Gastrocnemius medialis (tissue), 4 donors: Measurements from ENCODE around the gene TSPAN9. TPM values are rescaled to one million over a fixed set of nuclear protein-coding genes. Genes with fewer than 3 reads are reported as not detected.
A peak's percentile ranks its signal among the peaks of the same experiment; 100 is the strongest.

Experiments
- ATAC-seq, 2 donors: fragments of 150-250 bp; one replicate each; pipeline ENCODE4 v1.9.1; 2016
- DNase-seq, 2 donors: peaks; one replicate each; pipeline ENCODE4 v3.0.0-alpha.2; 2019
- H3K27ac ChIP-seq, 4 donors: fragments of 200-600 bp; sonication (generic); 1 replicate in 1 of 4; 2 replicates in 3 of 4; pipeline ENCODE4 v1.5.1; 2016 to 2018; ENCODE audit warnings: mild to moderate bottlenecking in 2 of 4, moderate library complexity in 1 of 4
- H3K27me3 ChIP-seq, 3 donors: fragments of 200-600 bp; sonication (generic) in 2 of 3; 1 replicate in 1 of 3; 2 replicates in 2 of 3; pipeline versions ENCODE4 v1.5.1 to v1.6.0; 2016 to 2019; ENCODE audit warnings: mild to moderate bottlenecking in 1 of 3, moderate library complexity in 1 of 3
- H3K36me3 ChIP-seq, 2 donors: fragments of 200-600 bp; sonication (generic) in 1 of 2; one replicate each; pipeline ENCODE4 v1.5.1; 2017 to 2018
- H3K4me1 ChIP-seq, 2 donors: fragments of 200-600 bp; sonication (generic) in 1 of 2; one replicate each; pipeline ENCODE4 v1.5.1; 2016 to 2017; ENCODE audit warnings: mild to moderate bottlenecking in 2 of 2
- H3K4me3 ChIP-seq, 4 donors: fragments of 200-600 bp; sonication (generic) in 3 of 4; 1 replicate in 1 of 4; 2 replicates in 3 of 4; pipeline ENCODE4 v1.5.1; 2016 to 2019; ENCODE audit warnings: mild to moderate bottlenecking in 2 of 4
- H3K9me3 ChIP-seq, 3 donors: fragments of 200-600 bp; sonication (generic) in 2 of 3; 1 replicate in 1 of 3; 2 replicates in 2 of 3; pipeline ENCODE4 v1.5.1; 2016 to 2019
- CTCF ChIP-seq, 5 experiments: fragments of 450-650 bp in 3 of 5; fragments of 200-600 bp in 2 of 5; sonication (generic) in 2 of 5; IDR thresholded peaks in 4 of 5; conservative IDR thresholded peaks in 1 of 5; 1 replicate in 4 of 5; 2 replicates in 1 of 5; pipeline ENCODE4 v1.5.1; 2016 to 2019; ENCODE audit warnings: antibody characterized with exemption in 5 of 5, mild to moderate bottlenecking in 3 of 5, moderate library complexity in 3 of 5
- POLR2A ChIP-seq, 2 donors: fragments of 450-650 bp; IDR thresholded peaks; one replicate each; pipeline ENCODE4 v1.6.1; 2017; ENCODE audit warnings: antibody characterized with exemption in 2 of 2, mild to moderate bottlenecking in 2 of 2, moderate library complexity in 2 of 2
- in situ Hi-C, 4 donors: fragments of 200-750 bp; cut with MboI; loops; one replicate each; pipeline versions ENCODE4 v1.15.0 to v1.8.0; 2017; ENCODE audit warnings: low sequenced_read_pairs in 4 of 4
- intact Hi-C: fragments of 100-400 bp; cut with DNase I; formaldehyde crosslinking; loops from one replicate; pipeline ENCODE4 v1.15.1; 2023; ENCODE audit warnings: low total_unique reads
- total RNA-seq, 4 donors: library from RNA; depleted of rRNA; stranded (reverse); fragments of >200 nt; gene quantifications; one replicate each; pipeline versions ENCODE4 v1.1.0 to v1.2.3, GENCODE V29; 2016

The TSPAN9 gene
- total RNA-seq, 4 donors from 2014 or later, result 4.7 to 9.4 (median 7.4) TPM

DNA sequence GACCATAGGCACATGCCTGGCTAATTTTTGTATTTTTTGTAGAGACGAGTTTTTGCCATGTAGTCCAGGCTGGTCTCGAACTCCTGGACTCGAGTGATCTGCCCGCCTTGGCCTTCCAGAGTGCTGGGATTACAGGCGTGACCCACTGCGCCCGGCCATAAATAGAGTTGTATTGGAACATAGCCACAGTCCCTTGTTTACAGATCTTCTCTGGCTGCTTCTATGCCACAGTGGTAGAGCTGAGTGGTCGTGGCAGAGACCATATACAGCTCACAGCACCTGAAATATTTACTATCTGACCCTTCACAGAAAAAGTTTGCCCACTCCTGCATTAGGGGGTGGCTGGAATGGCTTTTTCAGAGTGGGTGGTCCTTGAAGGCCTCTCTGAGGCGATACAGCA is 28.0 kb upstream of the TSPAN9 start:
- in situ Hi-C loops (loop anchor here in 1 of 4 donors (25.0 kb wide), 1 partner anchor 162 kb away; the partner anchor contains the start of genes FOXM1, RHNO1 and TULP3), intact Hi-C loops (loop anchor here (10.0 kb wide), 1 partner anchor 194 kb away; the partner anchor contains the start of gene TEX52)
- H3K27ac ChIP-seq, result peak overlapping the region in 2 of 4 donors; percentile 6 to 50
- no peak overlapping the region for H3K4me3 ChIP-seq
- no peaks in the 10 kb centered on the region for H3K36me3 ChIP-seq
- ATAC-seq (no peak), DNase-seq (no peak)
- H3K27me3 ChIP-seq, result no peaks in the 10 kb centered on the region
- TF ChIP-seq POLR2A (IDR thresholded peaks at IDR 0.05) (no peak), CTCF (IDR thresholded peaks at IDR 0.05 in 4 of 5, conservative IDR thresholded peaks at IDR 0.05 in 1 of 5) (no peak)
- H3K4me1 ChIP-seq, result peaks cover 18 to 27% of the 10 kb centered on the region in 2 donors
- H3K9me3 ChIP-seq, result no peaks in the 10 kb centered on the region

GRCh38 chr12:3049611-3050249 is 27.4 kb upstream of the TSPAN9 start:
- H3K27ac ChIP-seq, result peak overlapping the region in 2 of 4 donors; percentile 6 to 50
- no peaks in the 10 kb centered on the region for H3K36me3 ChIP-seq
- no peaks in the 10 kb centered on the region for H3K27me3 ChIP-seq
- H3K4me1 ChIP-seq, result peaks cover 18 to 27% of the 10 kb centered on the region in 2 donors
- no peaks in the 10 kb centered on the region for H3K9me3 ChIP-seq
- ATAC-seq (no peak), DNase-seq (no peak)
- intact Hi-C loops (loop anchor here (10.0 kb wide), 1 partner anchor 195 kb away; the partner anchor contains the start of gene TEX52), in situ Hi-C loops (loop anchor here in 1 of 4 donors (25.0 kb wide), 1 partner anchor 162 kb away; the partner anchor contains the start of genes FOXM1, RHNO1 and TULP3)
- no peak overlapping the region for H3K4me3 ChIP-seq
- TF ChIP-seq CTCF (IDR thresholded peaks at IDR 0.05 in 4 of 5, conservative IDR thresholded peaks at IDR 0.05 in 1 of 5) (no peak), POLR2A (IDR thresholded peaks at IDR 0.05) (no peak)

DNA sequence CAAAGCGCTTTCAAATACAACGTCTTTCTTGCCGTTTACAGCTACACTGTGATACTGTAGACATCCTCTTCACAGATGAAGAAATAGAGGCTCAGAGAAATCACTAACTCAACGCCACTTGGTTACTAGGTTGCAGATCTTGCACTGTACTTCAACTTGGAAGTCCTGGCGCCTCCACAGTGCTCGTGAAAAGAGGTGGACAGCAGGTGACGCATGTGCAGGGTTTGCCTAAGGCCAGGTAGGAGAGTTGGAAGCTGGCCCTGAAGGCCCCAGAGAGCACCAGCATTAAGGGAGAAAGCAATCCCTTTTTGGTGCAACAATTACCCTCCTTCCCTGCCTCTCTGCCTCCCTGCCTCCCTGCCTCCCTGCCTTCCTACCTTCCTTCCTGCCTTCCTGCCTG is 22.8 kb upstream of the TSPAN9 start:
- Histone ChIP-seq H3K4me1 (peaks cover 3 to 4% of the 10 kb centered on the region in 2 donors), H3K36me3 (no peaks in the 10 kb centered on the region), H3K9me3 (no peaks in the 10 kb centered on the region), H3K27ac (no peak overlapping the region), H3K4me3 (no peak overlapping the region), H3K27me3 (no peaks in the 10 kb centered on the region)
- no peak for TF ChIP-seq CTCF (IDR thresholded peaks at IDR 0.05 in 4 of 5, conservative IDR thresholded peaks at IDR 0.05 in 1 of 5)
- no peak for TF ChIP-seq POLR2A (IDR thresholded peaks at IDR 0.05)
- in situ Hi-C loops, result no loop called here
- ATAC-seq, result no peak
- no peak for DNase-seq
- intact Hi-C loops, result no loop called here

DNA sequence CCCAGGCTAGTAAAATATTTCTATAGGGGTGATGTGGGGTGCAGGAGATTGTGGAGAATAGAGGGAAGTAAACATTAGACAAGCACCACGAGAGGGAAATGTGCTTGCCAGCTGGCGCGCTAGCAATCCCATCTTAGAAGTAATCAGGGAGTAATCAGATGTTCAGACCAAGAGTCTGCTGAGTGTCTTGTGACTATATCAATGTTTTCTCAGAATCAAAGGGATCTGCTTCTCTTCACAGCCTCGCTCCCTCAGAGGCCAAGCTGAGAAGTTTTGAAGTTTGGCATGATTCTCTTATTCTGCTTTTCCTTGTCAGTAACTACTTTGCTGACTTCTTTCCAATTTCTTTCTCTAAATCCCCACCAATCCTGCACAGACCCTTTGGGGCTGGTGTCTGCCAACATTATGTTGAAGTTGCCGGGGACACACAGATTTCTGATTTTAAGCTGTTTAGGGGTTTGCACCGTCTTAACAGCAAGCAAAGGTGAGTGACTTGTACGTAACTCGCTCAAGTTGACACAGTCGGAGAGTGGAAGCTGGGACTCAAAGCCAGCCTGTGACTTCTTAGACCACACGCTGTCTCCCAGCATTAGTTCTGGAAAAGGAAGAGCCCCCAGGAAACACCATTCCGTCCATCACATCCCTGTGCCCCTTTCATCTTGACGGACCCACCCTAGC is 22.0 kb upstream of the TSPAN9 start:
- Histone ChIP-seq H3K36me3 (no peaks in the 10 kb centered on the region), H3K27me3 (no peaks in the 10 kb centered on the region), H3K27ac (no peak overlapping the region), H3K4me3 (no peak overlapping the region), H3K4me1 (no peaks in the 10 kb centered on the region), H3K9me3 (no peaks in the 10 kb centered on the region)
- in situ Hi-C loops (no loop called here), intact Hi-C loops (no loop called here)
- no peak for TF ChIP-seq CTCF (IDR thresholded peaks at IDR 0.05 in 4 of 5, conservative IDR thresholded peaks at IDR 0.05 in 1 of 5)
- no peak for TF ChIP-seq POLR2A (IDR thresholded peaks at IDR 0.05)
- ATAC-seq (peak in 1 of 2 donors; percentile 53), DNase-seq (no peak)
